Hippocampal formation (tissue), 2 donors: Measurements from ENCODE around the gene FGF8.
A peak's percentile ranks its signal among the peaks of the same experiment; 100 is the strongest.
"Not testable (repeated sequence)": the region's sequence is repeated elsewhere in the genome, so short reads cannot be mapped to it uniquely, and the experiment has no call there.

ENCODE experiments used
- DNase-seq, 2 donors: peaks; one replicate each; lab custom pipeline; 2025; lab: John Stamatoyannopoulos, UW

The FGF8 gene, protein sequence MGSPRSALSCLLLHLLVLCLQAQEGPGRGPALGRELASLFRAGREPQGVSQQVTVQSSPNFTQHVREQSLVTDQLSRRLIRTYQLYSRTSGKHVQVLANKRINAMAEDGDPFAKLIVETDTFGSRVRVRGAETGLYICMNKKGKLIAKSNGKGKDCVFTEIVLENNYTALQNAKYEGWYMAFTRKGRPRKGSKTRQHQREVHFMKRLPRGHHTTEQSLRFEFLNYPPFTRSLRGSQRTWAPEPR

DNA sequence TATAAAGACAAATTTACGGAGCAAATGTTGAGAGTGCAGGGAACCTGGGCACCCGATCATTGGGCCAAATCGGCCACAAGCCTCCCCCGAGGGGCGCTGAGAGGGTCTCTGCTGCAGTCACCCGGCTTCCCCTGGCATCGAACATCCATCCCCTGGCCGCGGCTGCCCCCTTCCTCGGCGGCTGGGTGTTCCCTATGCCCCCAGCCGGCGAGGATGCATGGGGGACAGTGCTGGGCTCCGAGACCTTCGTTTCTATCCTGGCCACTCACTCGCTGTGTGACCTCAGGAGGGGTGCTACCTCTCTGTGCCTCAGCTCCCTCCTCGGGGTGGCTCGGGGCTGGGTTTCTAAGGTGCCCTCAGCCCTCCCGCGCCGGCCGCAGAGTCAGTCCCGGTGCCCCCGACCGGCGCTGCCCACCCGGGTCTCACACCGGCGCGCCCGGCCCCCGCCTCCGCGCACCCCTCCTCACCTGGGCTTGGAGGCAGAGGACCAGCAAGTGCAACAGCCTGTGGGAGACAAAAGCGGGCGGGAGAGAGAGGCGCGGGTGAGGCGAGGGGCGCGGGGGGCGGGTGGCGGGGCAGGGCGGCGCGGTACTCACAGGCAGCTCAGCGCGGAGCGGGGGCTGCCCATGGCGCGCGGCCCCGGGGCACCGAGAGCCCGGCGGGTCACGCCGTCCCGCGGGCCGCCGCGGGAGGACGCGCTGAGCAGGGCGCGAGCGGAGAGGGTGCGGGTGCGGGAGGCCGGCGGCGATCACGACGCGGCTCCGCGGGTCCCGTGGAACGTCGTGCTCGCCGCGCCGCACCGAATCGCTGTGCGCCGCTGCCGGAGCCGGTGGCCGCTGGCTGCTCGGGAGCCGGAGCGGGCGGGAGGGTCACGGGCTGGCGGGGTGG lies at the start of gene FGF8:
Gene FGF8, minus strand, starts transcription at position 842 of the 888 bp plus-strand sequence. Its CDS starts 214 bp downstream, at position 628.
- no peak for DNase-seq

DNA sequence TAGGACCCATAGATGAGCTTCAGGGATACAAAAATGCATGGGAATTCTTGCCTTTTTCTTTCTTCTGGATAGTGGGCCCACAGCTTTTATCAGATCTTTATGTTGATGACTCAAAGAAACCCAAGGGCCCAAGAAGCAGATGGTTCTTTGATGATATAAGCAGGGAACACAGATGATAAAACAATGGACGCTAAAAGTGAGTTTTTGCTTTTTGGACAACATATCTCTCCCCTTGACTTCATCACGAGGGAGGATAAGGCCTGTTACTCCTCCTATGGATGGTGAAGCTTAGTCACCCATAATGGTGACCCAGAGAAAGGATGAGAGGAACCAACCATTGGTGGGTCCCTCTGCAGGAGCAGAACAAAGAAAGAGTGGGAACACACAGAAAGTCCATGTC lies 48.8 kb upstream of the FGF8 start:
- DNase-seq: no peak

DNA sequence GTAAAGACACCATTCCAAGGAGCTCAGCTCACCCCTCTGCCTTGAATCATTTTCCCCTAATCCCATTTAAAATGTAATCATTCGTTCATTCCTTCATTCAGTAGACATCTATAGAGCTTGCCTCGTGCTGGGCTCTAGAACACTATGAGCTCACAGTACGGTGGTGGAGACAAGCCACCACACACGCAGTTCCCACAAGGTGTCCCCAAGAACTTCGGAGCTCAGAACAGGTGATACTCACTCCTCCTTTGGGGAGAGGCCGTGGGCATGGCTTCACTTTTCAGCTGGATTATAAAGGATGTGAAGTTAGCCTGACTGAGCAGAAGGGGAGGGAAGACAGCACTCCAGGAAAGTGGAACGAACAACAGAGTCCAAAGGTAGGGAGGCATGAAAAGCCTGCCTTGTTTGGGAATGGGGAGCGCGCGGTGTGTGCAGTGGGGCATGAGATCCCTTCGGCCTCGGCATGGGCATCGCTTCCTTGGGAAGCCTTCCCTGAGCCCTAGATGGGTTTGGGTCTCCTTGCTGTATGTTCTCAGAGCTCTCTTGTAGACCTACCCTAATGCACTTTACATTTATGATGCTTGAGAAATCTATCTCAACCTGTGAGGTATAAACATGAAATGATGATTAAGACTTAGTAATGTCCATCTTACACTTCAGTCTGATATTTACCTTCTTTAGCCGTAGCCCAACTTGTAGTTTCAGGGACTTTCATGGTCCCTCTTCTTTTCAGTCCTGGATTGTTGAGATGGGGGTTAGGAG lies 43.1 kb upstream of the FGF8 start:
- peak in 1 of 2 donors; percentile 64 for DNase-seq

DNA sequence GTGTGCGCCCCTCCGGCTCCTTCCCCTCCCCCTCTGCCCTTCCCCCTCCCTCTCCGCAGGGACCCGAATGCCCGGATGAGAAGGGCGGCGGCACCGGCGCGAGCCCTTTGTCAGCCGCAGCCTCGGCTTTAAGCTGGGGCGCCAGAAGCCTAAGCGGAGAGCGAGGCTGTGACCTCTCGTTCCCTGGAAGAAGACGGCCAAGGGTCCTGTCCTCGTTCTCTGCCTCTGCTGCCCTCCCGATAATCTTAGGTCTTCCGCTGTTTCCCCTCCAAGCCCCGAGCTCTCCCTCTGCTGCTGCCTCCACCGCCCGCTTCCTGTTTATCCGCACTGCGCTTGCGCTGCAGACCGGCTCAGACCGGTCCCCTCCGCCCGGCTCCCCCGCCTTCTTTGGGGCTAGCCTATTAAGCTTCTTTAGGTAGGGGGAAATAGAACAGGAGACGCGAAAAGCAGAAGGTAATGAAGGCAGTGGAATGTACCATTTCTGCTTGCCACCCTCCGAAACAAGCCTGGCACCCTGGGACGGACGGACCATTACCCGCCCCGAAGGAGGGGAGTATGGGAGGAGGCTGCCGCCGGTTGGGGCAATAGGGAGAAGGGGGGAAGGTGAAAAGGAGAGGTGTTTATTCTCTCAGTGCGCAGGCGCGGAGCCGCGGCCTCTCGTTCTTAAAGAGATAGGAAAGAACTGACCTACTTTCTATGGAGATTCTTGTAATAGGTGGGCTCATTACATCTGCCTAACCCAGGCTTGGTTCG lies 42.4 kb upstream of the FGF8 start, which contains the start of gene OGA:
Gene OGA, minus strand, starts transcription at position 326 of the 753 bp plus-strand sequence. CDS start 422 bp downstream, outside the sequence.
- DNase-seq: peak; percentile 95 to 98

DNA sequence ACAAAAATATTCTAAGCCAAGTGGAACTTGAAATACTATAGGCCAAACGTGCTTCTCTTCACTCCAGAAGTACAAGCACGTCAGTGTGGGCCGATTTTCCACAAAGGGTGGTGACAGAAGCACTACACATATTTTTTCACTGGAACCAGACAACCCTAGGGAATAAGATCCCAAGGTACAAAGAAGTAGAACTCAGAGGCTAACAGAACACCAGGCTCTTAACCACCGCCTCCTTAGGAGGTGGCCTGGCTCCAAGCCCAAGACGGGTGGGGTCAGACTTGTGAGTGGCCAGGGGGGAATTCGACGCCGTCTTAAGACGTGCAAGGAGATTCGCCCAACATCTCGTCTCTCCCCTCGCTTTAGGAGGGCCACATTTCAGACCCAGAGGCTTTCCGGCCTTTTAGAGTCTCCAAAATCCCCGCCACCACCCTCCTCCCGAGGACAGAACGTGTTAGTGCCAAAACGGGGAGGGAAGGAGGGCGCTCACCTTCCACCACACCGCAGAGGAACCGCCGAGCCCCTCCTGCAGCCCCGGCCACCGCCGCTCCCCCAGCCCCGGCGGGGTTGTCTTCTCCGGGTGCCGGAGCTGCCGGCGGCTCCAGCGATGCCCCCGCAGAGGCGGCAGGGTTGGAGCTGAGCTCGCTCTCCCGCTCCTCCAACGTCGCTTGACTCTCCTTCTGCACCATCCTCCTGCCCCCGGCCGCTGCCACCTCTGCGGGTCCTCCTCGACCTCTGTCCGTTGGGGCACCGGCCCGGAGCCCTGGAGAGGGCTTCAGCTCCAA lies 41.6 kb upstream of the FGF8 start:
- peak; percentile 43 to 56 for DNase-seq

DNA sequence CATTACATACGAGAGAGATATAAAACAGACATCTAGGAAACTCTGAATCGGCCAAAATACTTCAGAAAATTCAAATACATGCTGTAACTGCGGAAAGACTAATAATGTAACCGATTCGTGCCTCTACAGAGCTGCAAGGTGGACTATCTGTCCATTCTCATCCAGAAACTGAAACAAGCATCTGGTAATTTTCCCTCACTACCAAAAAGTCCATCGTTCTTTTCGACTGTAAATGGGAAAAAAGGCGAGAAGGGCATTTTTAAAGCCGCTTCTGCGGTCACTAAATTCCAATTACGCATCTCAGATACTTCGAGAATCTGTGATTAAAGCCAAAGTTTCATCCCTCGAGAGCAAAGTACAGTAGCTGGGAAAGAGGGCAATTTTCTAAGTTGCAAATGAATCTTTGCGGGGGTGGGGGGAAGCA lies 41.0 kb upstream of the FGF8 start:
- no peak for DNase-seq

DNA sequence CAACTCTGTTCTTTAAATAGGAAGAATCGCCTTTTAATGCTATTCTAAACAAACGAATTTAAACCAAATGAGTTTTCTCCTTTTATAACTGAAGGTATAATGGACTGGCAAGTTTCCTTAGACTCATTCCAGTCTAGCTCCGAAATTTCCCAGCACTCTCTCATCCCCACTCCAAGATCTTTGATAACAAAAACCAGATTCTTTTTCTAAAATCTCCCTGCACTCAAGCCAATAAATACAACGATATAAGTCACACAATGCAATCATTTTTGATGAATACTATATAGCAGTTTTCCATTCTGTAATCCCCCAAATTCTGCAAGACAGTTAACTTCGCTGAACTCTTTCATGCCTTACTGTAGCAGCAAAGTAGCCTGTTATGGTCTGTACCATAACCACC lies 40.5 kb upstream of the FGF8 start:
- DNase-seq: no peak

DNA sequence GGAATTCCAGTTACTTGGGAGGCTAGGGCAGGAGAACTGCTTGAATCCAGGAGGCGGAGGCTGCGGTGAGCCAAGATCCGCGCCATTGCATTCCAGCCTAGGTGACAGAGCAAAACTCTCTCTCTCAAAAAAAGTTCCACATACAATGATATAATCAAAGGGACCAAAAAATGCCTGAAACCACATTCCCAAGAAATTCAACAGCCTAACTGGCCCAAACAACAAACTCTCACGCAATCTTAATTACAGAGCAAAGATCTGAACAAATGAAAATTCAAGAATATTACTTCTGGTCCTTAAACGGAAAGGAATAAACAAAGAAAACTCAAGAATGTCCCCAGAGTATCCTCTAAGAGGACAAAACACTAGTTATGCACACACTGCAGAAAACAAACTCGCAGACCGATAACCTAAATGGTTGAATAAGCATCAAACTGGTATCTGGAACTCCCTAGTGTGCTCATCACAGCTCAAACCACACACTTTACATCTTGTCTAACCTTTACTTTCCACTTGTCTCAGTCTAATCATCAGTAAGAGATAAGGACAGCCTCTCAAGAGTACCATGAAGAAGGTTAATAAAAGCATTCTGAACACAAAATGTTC lies 38.7 kb upstream of the FGF8 start:
- no peak for DNase-seq

DNA sequence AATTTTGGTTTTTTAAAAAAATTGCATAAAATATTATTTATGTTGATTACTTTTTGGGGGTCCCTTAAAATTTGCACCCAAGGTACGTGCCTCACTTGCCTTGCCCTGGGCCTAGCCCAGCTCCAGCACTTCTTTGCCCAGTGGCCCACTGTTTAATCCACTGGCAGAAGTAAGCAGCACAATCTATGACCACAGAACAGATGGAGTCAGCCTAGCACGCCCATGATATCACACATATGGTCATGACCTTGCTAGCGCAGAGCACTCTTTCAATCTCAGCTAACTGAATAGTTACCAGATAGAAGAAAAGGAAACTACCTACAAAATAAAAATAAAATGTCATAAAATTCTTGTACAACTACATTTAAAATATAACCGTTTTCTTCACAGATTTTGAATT lies 36.7 kb upstream of the FGF8 start:
- DNase-seq: no peak

DNA sequence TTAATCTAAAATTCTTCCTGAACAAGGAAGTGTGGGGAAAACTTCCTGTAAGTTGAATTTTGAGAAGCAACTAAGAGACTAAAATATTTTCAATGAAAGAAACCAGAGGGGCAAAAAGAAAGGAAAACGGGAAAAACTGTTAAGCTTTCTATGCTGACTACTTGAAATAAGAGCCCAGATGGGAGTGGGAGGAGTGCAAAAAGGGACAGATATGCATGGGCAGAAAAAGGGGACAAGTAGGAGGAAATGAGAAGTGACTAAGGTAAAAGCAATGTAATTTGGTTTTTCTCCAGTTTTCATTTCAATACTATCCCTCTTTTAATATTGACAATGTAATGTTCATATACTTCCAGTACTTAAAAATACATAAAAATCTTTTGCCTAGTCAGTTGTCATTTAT lies 31.2 kb upstream of the FGF8 start:
- peak in 1 of 2 donors; percentile 57 for DNase-seq

DNA sequence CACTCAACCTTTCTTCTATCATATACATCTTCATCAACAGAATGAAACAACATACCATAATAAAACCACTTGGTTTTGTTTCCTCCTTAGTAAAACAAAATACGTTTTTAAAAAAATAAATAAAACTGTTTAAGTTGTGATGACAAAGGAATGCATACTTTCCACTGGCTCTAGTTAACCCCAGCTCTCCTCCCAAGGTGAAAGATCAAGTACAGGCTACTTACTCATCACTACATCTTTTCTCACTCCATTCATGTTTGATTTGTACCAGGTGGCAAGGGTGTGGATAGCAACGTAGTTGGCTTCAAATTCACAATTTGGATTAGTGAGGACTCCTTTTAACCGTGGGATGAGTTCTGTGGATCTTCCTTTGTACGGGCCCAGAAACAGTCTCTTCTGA lies 27.6 kb upstream of the FGF8 start:
- no peak for DNase-seq

DNA sequence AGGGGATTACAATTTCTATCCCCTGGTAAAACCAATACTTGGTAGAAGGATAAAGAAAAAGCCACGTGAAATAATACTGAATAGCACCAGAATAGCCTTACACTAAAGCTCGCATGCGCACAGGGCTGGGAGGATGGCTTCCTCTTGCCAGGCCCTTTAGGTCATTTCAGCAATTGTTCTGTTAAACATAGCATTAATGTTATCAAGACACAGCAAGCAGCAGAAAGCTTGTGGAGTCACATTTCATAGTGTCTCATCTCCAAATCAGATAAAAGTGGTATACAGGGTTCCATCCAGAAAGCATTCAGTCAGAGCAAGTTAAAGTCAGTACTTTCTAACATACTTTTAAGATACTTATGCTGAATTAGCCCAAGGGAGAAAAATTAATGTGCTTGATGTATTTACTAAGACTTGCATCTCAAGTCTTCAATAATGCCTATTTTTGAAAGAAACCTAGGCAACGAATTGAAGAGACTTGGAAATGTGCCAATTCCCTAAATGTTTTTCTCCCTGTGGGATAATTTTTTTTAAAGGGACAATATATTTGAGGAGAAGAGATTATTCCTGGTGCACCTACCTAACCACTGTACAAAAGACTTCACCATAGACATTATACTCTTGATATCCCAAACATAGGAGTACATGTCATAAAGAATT lies 21.6 kb upstream of the FGF8 start:
- DNase-seq: no peak

DNA sequence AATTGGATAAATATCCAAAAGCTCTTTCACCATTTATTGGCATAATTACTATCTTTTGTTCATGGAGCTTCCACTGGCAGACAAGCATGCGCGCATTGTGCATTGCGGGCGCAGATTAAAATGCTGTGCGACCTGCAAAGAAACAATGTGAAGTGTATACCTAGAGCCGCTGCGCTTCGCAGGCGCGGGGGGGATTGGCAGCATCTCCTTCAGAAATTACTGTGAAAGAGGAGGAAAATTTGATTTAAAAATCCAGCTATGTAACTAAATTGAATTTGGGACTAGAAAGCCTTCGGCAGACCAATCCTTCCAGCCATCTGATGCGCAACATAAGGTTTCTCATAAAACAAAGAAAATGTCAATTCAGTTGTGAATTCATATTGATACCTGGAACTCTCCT lies 17.6 kb upstream of the FGF8 start:
- no peak for DNase-seq

DNA sequence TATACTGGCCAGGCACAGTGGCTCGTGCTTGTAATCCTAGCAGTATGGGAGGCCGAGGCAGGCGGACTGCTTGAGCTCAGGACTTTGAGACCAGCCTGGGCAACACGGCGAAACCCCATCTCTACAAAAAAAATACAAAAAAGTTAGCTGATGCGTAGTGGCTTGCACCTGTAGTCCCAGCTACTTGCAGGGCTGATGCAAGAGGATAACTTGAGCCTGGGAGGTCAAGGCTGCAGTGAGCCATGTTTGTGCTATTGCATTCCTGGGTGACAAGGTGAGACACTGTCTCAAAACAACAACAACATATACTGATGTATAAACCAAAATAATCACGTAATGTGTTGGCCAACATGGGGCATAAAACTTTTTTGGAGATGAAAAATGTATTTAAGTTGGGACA lies 13.8 kb upstream of the FGF8 start:
- no peak for DNase-seq

DNA sequence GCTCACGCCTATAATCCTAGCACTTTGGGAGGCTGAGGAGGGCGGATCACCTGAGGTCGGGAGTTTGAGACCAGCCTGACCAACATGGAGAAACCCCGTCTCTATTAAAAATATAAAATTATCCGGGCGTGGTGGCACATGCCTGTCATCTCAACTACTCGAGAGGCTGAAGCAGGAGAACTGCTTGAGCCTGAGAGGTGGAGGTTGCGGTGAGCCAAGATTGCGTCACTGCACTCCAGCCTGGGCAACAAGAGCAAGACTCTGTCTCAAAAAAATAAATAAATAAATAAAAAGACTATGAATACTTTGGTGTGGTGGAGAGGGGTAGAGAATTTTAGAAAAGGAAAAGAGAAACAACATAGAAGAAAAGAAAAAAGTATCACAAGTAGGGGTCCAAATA lies 13.3 kb upstream of the FGF8 start:
- not testable (repeated sequence) for DNase-seq

DNA sequence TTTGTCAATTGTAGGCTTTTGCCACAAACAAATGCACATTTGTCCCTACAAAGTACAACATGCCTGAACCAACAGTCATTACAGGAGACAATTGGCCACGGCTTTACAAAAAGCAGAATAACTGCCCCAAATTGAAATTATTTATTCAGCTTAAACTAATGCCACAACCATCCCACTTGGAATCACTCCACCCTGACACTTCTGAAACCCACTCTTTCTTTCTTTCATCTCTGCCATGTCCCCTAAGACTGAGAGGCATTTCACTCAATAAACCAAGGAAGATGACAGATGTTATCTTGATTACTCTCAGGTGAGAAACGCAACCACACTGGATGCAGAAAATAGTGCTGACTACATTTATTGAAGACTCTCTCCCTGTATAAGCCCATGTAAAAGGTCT lies 9.9 kb upstream of the FGF8 start:
- no peak for DNase-seq

DNA sequence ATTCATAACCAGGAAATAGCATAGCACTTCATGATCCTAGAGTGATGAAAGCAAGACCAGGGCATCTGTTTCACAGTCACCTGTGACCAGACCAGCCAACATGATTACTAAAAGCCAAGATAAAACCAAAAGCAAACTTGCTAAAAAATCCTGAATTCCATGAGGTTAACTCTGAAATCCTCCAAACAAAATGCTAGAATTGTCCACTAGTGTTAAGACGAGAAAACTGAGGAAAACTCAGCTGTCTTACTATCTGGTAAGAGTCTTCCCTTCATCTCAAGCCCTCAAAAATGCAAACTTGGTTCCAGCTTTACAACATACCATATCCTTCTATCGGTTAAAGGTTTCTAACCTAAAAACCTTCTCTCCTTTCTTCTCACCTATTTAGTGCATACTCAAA lies 8.6 kb upstream of the FGF8 start:
- no peak for DNase-seq

DNA sequence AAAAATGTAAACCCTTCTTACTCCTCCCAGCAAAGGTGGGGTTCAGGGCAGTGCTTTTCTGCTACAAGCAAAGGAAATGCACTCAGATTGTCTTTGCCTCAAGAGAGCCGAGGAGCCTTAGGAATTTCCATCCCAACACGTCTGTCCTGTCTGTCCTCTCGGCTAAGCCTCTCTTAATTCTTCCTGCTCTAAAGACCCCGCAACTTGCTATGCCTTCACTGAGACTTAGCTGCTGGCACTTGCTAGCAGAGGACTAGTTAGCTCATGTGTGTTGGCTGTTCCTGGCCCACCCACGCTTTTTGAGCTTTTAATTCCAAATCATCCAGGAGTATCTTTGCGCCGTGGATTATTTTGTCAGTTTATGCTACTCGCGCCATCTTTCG lies 7.8 kb upstream of the FGF8 start:
- no peak for DNase-seq

DNA sequence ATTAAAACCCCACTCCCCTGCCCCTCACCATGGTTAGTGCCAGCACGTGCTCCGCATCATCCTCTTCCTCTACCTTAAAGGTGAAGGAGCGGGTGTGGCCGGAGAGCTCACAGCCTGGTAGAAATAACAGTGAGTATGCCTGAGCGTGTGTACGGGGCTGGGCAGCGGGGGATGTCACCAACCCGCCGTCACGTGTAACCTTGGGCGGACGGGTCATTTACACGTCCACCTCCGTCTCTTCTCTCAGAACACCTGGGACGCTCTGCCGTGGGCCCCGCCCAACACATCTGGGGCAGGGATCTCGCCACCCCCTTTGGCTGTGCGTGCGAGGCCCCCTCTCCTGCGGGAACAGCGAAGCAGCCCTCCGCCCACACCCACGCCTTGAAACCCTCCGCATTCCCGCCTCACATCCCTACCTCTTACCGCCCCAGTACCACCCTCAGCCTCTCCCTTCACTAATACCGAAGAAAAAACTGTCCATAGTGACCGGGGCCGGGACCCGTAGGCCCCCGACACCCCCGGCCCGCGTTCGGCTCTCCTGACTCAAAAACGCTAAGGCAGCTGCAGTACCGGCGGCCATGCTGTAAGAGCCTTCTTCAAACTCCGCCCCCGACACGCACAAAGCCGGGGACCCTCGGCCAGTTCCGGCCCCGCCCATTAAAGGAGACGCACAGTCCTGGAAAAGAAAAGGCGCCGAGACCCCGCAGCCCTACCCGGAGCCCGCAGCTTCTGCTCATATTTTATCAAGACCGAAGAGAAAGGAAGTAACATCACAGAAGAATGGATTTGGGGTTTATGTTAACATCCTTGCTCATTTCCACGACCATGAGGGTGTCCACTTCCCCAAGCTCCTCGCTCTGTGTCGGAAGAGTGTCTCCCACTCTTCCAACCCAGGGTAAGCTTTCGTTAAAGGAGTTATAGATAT lies 7.2 kb upstream of the FGF8 start, which contains the start of gene NPM3:
Gene NPM3, minus strand, starts transcription at position 636 of the 925 bp plus-strand sequence. Its CDS starts 56 bp downstream, at position 580.
- DNase-seq: peak; percentile 45 to 59
